Esophagus muscularis mucosa (tissue), 3 donors: ENCODE measurements around the gene SLC37A1.

Experiments used
- POLR2A ChIP-seq: fragments of 450-650 bp; IDR thresholded peaks from one replicate; pipeline ENCODE4 v1.6.1; 2017; ENCODE audit warnings: antibody characterized with exemption, moderate library complexity, mild to moderate bottlenecking, low read depth
- POLR2AphosphoS5 ChIP-seq, 2 donors: sonication (generic); formaldehyde crosslinking; IDR thresholded peaks; one replicate each; pipeline ENCODE4 v1.6.1; 2017; ENCODE audit warnings: antibody characterized with exemption in 2 of 2
- TF ChIP-seq, protein P1 (sequence below), 3 experiments: fragments of 200-600 bp in 2 of 3; fragments of 450-650 bp in 1 of 3; sonication (generic) in 2 of 3; IDR thresholded peaks; one replicate each; pipeline ENCODE4 v1.5.1; 2017 to 2019; ENCODE audit warnings: antibody characterized with exemption in 3 of 3, mild to moderate bottlenecking in 2 of 3, moderate library complexity in 1 of 3

DNA sequence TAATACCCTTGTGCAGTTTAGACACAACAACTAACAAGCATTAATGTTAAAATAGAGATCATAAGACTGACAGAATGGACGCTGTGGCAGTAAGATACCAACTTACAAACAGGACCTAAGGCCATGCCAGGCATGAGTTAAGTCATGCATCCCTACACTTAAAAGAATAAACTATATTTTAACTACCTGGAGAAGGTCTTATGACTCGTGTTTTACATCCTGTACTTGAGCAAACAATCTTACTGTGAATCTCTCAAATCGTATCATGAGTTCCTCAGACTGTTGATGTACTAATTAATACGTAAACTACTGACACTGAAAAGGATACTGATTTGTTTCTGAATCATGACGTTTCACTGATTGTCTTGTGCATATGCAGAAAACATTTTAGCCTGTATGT is 15.6 kb upstream of the SLC37A1 start:
- TF ChIP-seq, protein P1, sequence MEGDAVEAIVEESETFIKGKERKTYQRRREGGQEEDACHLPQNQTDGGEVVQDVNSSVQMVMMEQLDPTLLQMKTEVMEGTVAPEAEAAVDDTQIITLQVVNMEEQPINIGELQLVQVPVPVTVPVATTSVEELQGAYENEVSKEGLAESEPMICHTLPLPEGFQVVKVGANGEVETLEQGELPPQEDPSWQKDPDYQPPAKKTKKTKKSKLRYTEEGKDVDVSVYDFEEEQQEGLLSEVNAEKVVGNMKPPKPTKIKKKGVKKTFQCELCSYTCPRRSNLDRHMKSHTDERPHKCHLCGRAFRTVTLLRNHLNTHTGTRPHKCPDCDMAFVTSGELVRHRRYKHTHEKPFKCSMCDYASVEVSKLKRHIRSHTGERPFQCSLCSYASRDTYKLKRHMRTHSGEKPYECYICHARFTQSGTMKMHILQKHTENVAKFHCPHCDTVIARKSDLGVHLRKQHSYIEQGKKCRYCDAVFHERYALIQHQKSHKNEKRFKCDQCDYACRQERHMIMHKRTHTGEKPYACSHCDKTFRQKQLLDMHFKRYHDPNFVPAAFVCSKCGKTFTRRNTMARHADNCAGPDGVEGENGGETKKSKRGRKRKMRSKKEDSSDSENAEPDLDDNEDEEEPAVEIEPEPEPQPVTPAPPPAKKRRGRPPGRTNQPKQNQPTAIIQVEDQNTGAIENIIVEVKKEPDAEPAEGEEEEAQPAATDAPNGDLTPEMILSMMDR (IDR thresholded peaks at IDR 0.05): no peak
- no peak for TF ChIP-seq POLR2AphosphoS5 (IDR thresholded peaks at IDR 0.05)
- no peak for TF ChIP-seq POLR2A
